Prostate gland (tissue), 2 donors: ENCODE results near the gene NEURL1.

Experiments
- POLR2AphosphoS5 ChIP-seq: sonication (generic); formaldehyde crosslinking; IDR thresholded peaks from one replicate; pipeline ENCODE4 v1.6.1; 2017; ENCODE audit warnings: antibody characterized with exemption
- TF ChIP-seq, protein P1 (sequence below), 4 experiments: fragments of 200-600 bp in 2 of 4; fragments of 450-650 bp in 2 of 4; sonication (generic) in 2 of 4; IDR thresholded peaks; 1 replicate in 3 of 4; 2 replicates in 1 of 4; pipeline ENCODE4 v1.5.1; 2016 to 2019; ENCODE audit warnings: antibody characterized with exemption in 4 of 4, mild to moderate bottlenecking in 2 of 4, moderate library complexity in 2 of 4

DNA sequence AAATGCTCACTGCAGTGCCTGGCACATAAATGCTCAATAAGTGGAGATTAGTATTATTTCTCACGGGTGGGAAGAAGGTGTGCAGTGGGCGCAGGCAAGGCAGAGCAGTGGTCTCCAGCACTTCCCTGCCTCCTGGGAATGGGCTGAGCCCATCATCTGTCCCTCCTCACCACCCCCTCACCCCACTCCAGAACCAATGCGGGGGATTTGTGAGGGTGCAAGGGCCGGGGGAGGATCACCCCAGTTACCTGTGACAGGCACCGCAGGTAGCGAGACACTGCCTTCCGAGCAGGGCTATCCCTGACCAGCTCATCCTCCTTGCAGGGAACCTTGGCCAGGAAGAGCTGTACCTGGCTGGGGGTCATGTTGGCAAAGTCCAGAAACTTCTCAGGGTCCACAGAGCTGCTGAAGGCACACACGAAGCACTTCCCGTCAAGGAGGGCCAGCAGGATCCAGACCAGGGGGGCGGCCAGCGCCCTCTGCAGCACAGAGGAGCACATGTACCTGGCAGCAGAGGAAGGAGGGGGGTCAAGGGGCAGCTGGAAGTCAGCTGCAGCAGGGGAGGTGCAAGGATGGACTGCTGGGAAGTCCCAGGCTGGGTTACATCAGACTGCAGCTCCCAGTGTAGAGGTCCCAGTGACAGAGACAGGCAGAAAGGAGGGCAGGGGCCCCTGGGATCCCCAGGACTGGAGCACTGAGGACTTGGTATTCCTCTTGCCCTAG, 17.3 kb upstream of the NEURL1 start:
- TF ChIP-seq, protein P1, sequence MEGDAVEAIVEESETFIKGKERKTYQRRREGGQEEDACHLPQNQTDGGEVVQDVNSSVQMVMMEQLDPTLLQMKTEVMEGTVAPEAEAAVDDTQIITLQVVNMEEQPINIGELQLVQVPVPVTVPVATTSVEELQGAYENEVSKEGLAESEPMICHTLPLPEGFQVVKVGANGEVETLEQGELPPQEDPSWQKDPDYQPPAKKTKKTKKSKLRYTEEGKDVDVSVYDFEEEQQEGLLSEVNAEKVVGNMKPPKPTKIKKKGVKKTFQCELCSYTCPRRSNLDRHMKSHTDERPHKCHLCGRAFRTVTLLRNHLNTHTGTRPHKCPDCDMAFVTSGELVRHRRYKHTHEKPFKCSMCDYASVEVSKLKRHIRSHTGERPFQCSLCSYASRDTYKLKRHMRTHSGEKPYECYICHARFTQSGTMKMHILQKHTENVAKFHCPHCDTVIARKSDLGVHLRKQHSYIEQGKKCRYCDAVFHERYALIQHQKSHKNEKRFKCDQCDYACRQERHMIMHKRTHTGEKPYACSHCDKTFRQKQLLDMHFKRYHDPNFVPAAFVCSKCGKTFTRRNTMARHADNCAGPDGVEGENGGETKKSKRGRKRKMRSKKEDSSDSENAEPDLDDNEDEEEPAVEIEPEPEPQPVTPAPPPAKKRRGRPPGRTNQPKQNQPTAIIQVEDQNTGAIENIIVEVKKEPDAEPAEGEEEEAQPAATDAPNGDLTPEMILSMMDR (IDR thresholded peaks at IDR 0.05), result no peak
- no peak for TF ChIP-seq POLR2AphosphoS5
